HG03196 (cell line): ENCODE measurements around the gene ENPP1.
"Not testable (repeated sequence)": the region's sequence is repeated elsewhere in the genome, so short reads cannot be mapped to it uniquely, and the experiment has no call there.

Experiments
- ATAC-seq: cut with Tn5 transposase; IDR thresholded peaks from one replicate; pipeline ENCODE4 v1.9.1; 2021; ENCODE audit not compliant: unreplicated experiment

ENPP1 gene

GRCh38 chr6:131867744-131868143 lies 59.9 kb downstream of the ENPP1 start:
- ATAC-seq, result no peak

- ATAC-seq, result no peak
Measured at GRCh38 chr6:131868836-131869235, 61.0 kb downstream of the ENPP1 start.

- ATAC-seq, result no peak
Measured at GRCh38 chr6:131875647-131876046, 67.8 kb downstream of the ENPP1 start.

GRCh38 chr6:131876545-131876944 lies 68.7 kb downstream of the ENPP1 start:
- no peak for ATAC-seq

GRCh38 chr6:131877999-131878789 lies 70.4 kb downstream of the ENPP1 start:
- ATAC-seq, result no peak

GRCh38 chr6:131883016-131883415 lies 75.2 kb downstream of the ENPP1 start:
- no peak for ATAC-seq

- no peak for ATAC-seq
Measured at GRCh38 chr6:131885237-131885636, 77.4 kb downstream of the ENPP1 start.

GRCh38 chr6:131886517-131886916 lies 78.7 kb downstream of the ENPP1 start:
- no peak for ATAC-seq

- ATAC-seq, result no peak
Measured at GRCh38 chr6:131890091-131890490, 82.3 kb downstream of the ENPP1 start.

GRCh38 chr6:131893198-131893597 lies 85.4 kb downstream of the ENPP1 start:
- no peak for ATAC-seq

- no peak for ATAC-seq
Measured at GRCh38 chr6:131894493-131895424, 86.9 kb downstream of the ENPP1 start.

- no peak for ATAC-seq
Measured at GRCh38 chr6:131897050-131897435, 89.2 kb downstream of the ENPP1 start.

- ATAC-seq, result no peak
Measured at GRCh38 chr6:131897621-131898020, 89.8 kb downstream of the ENPP1 start.

- no peak for ATAC-seq
Measured at GRCh38 chr6:131898718-131899117, 90.9 kb downstream of the ENPP1 start.

GRCh38 chr6:131900231-131900630 lies 92.4 kb downstream of the ENPP1 start:
- ATAC-seq, result no peak

- ATAC-seq, result not testable (repeated sequence)
Measured at GRCh38 chr6:131901326-131901873, 93.6 kb downstream of the ENPP1 start.

GRCh38 chr6:131903734-131904133 lies 95.9 kb downstream of the ENPP1 start:
- ATAC-seq, result not testable (repeated sequence)

- ATAC-seq, result not testable (repeated sequence)
Measured at GRCh38 chr6:131908787-131909186, 101.0 kb downstream of the ENPP1 start.

GRCh38 chr6:131909408-131910218 lies 101.8 kb downstream of the ENPP1 start:
- ATAC-seq, result peak; percentile 97

- peak; percentile 11 for ATAC-seq
Measured at GRCh38 chr6:131910219-131910589, 102.4 kb downstream of the ENPP1 start.

GRCh38 chr6:131910956-131911355 lies 103.1 kb downstream of the ENPP1 start:
- no peak for ATAC-seq
